Body of pancreas (tissue), 4 donors: ENCODE results near the gene CRBN. TPM values are rescaled to one million over a fixed set of nuclear protein-coding genes. Genes with fewer than 3 reads are reported as not detected.

Source experiments
- ATAC-seq: fragments of 150-250 bp; one replicate; pipeline ENCODE4 v1.9.1; 2016
- DNase-seq, 4 donors: peaks; one replicate each; pipeline ENCODE4 v3.0.0-alpha.2; 2019
- H3K27ac ChIP-seq, 4 donors: fragments of 200-600 bp; sonication (generic); 1 replicate in 3 of 4; 2 replicates in 1 of 4; pipeline versions ENCODE4 v1.5.1 to v1.6.1; 2016 to 2019; ENCODE audit warnings: mild to moderate bottlenecking in 1 of 4, mixed read lengths in 1 of 4, moderate library complexity in 1 of 4
- H3K27me3 ChIP-seq, 2 donors: fragments of 200-600 bp; sonication (generic); one replicate each; pipeline ENCODE4 v1.6.0; 2016; ENCODE audit warnings: mild to moderate bottlenecking in 1 of 2
- H3K36me3 ChIP-seq, 2 donors: fragments of 200-600 bp; sonication (generic); replicated peaks in 1 of 2; 2 replicates each; pipeline ENCODE4 v1.5.1; 2016; ENCODE audit warnings: low read depth in 2 of 2; ENCODE audit not compliant: insufficient read depth in 1 of 2
- H3K4me1 ChIP-seq: fragments of 200-600 bp; sonication (generic); one replicate; pipeline ENCODE4 v1.6.0; 2016
- H3K4me3 ChIP-seq, 2 donors: fragments of 200-600 bp; sonication (generic); 1 replicate in 1 of 2; 2 replicates in 1 of 2; pipeline ENCODE4 v1.5.1; 2016 to 2019
- H3K9me3 ChIP-seq, 3 donors: fragments of 200-600 bp; sonication (generic); 1 replicate in 2 of 3; 2 replicates in 1 of 3; pipeline ENCODE4 v1.5.1; 2016
- POLR2A ChIP-seq, 3 donors: fragments of 450-650 bp; IDR thresholded peaks; one replicate each; pipeline ENCODE4 v1.6.1; 2016; ENCODE audit warnings: antibody characterized with exemption in 3 of 3, mild to moderate bottlenecking in 2 of 3
- WGBS, 2 donors: methylation state at CpG; one replicate each; pipeline ENCODE4 v1.1.5; 2017; 5-methylcytosine and 5-hydroxymethylcytosine counted together
- intact Hi-C: fragments of 100-400 bp; cut with DNase I; formaldehyde crosslinking; loops from one replicate; pipeline ENCODE4 v1.15.1; 2023
- total RNA-seq, 2 donors: library from RNA; depleted of rRNA; stranded (reverse); fragments of >200 nt; gene quantifications; one replicate each; pipeline ENCODE4 v1.1.0, GENCODE V29; 2016
- TF ChIP-seq, protein P1 (sequence below), 7 experiments: fragments of 450-650 bp in 4 of 7; fragments of 200-600 bp in 3 of 7; sonication (generic) in 3 of 7; IDR thresholded peaks; one replicate each; pipeline ENCODE4 v1.5.1; 2016 to 2019; ENCODE audit warnings: antibody characterized with exemption in 7 of 7

CRBN gene
- total RNA-seq, 2 donors from 2014 or later = 33.9 to 37.9 TPM

GRCh38 chr3:3109407-3110298 lies 69.8 kb downstream of the CRBN start:
- ATAC-seq (no peak), DNase-seq (no peak)
- Histone ChIP-seq H3K9me3 (no peaks in the 10 kb centered on the region), H3K4me3 (no peak overlapping the region), H3K27me3 (no peaks in the 10 kb centered on the region), H3K36me3 (no peaks in the 10 kb centered on the region), H3K27ac (no peak overlapping the region), H3K4me1 (no peaks in the 10 kb centered on the region)
- intact Hi-C loops = no loop called here
- TF ChIP-seq POLR2A (IDR thresholded peaks at IDR 0.05) = no peak
- TF ChIP-seq, protein P1, sequence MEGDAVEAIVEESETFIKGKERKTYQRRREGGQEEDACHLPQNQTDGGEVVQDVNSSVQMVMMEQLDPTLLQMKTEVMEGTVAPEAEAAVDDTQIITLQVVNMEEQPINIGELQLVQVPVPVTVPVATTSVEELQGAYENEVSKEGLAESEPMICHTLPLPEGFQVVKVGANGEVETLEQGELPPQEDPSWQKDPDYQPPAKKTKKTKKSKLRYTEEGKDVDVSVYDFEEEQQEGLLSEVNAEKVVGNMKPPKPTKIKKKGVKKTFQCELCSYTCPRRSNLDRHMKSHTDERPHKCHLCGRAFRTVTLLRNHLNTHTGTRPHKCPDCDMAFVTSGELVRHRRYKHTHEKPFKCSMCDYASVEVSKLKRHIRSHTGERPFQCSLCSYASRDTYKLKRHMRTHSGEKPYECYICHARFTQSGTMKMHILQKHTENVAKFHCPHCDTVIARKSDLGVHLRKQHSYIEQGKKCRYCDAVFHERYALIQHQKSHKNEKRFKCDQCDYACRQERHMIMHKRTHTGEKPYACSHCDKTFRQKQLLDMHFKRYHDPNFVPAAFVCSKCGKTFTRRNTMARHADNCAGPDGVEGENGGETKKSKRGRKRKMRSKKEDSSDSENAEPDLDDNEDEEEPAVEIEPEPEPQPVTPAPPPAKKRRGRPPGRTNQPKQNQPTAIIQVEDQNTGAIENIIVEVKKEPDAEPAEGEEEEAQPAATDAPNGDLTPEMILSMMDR (IDR thresholded peaks at IDR 0.05) = no peak
- 21 to 22% methylated on average over 11 of the region's 11 CpGs for WGBS, 2 donors

- intact Hi-C loops = no loop called here
- no peaks in the 10 kb centered on the region for H3K27me3 ChIP-seq
- H3K4me3 ChIP-seq = no peak overlapping the region
- no peak for ATAC-seq
- no peak for DNase-seq
- H3K9me3 ChIP-seq = no peaks in the 10 kb centered on the region
- 58 to 62% methylated on average over 3 of the region's 3 CpGs for WGBS, 2 donors
- H3K4me1 ChIP-seq = no peaks in the 10 kb centered on the region
- H3K27ac ChIP-seq = no peak overlapping the region
- H3K36me3 ChIP-seq = no peaks in the 10 kb centered on the region
- no peak for TF ChIP-seq POLR2A (IDR thresholded peaks at IDR 0.05)
- TF ChIP-seq, protein P1 (IDR thresholded peaks at IDR 0.05) = no peak
These were observed 71.6 kb downstream of the CRBN start for GRCh38 chr3:3107858-3108257.

- TF ChIP-seq POLR2A (IDR thresholded peaks at IDR 0.05) = no peak
- no peak overlapping the region for H3K27ac ChIP-seq
- no peaks in the 10 kb centered on the region for H3K36me3 ChIP-seq
- WGBS, 2 donors = 85 to 96% methylated on average over 3 of the region's 3 CpGs
- intact Hi-C loops = no loop called here
- no peaks in the 10 kb centered on the region for H3K27me3 ChIP-seq
- ATAC-seq (no peak), DNase-seq (no peak)
- no peaks in the 10 kb centered on the region for H3K9me3 ChIP-seq
- H3K4me1 ChIP-seq = no peaks in the 10 kb centered on the region
- H3K4me3 ChIP-seq = no peak overlapping the region
These were observed 72.3 kb downstream of the CRBN start for GRCh38 chr3:3107181-3107580.

DNA sequence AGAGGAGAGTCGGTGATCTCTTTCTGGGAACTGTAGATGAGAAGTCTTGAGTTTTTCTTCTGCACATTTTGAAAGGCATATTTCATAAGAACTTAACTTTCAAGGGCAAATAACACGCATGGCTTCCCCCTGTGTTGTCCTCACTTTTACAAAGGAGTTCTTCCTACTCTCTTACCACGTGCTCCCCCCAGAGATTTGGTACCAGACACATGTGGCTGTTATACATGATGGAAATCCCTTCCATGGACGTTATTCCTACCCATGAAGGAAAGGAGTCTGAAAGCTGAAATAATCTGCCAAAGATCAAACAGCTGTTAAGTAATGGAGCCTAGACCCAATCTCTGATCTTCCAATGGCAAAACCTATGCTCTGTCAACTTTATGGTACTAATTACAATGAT lies 73.7 kb downstream of the CRBN start:
- no peaks in the 10 kb centered on the region for H3K27me3 ChIP-seq
- WGBS, 2 donors = 53 to 63% methylated on average over 4 of the region's 4 CpGs
- H3K9me3 ChIP-seq = no peaks in the 10 kb centered on the region
- no peak for ATAC-seq
- H3K4me3 ChIP-seq = no peak overlapping the region
- H3K4me1 ChIP-seq = no peaks in the 10 kb centered on the region
- intact Hi-C loops = no loop called here
- no peak for TF ChIP-seq POLR2A (IDR thresholded peaks at IDR 0.05)
- TF ChIP-seq, protein P1 (IDR thresholded peaks at IDR 0.05) = no peak
- DNase-seq = no peak
- no peak overlapping the region for H3K27ac ChIP-seq
- H3K36me3 ChIP-seq = no peaks in the 10 kb centered on the region

GRCh38 chr3:3105246-3105645 lies 74.2 kb downstream of the CRBN start:
- H3K27me3 ChIP-seq = no peaks in the 10 kb centered on the region
- intact Hi-C loops = no loop called here
- 75 to 79% methylated on average over 3 of the region's 3 CpGs for WGBS, 2 donors
- TF ChIP-seq, protein P1 (IDR thresholded peaks at IDR 0.05) = no peak
- TF ChIP-seq POLR2A (IDR thresholded peaks at IDR 0.05) = no peak
- H3K4me3 ChIP-seq = no peak overlapping the region
- no peaks in the 10 kb centered on the region for H3K36me3 ChIP-seq
- no peaks in the 10 kb centered on the region for H3K9me3 ChIP-seq
- H3K27ac ChIP-seq = no peak overlapping the region
- no peak for DNase-seq
- no peak for ATAC-seq
- H3K4me1 ChIP-seq = no peaks in the 10 kb centered on the region
